HG03139 (cell line): Measurements from ENCODE around the gene LUC7L.
"Not testable (repeated sequence)": the region's sequence is repeated elsewhere in the genome, so short reads cannot be mapped to it uniquely, and the experiment has no call there.

ENCODE experiments used
- ATAC-seq: cut with Tn5 transposase; IDR thresholded peaks from one replicate; pipeline ENCODE4 v1.9.1; 2021; ENCODE audit not compliant: unreplicated experiment

The LUC7L gene

GRCh38 chr16:228852-229730, at the start of gene LUC7L:
TSS of gene LUC7L (minus strand) at chr16:229449. CDS start at chr16:229339, 110 bp downstream.
- ATAC-seq, result peak; percentile 79

GRCh38 chr16:278863-279366, 49.7 kb upstream of the LUC7L start:
- ATAC-seq, result no peak

GRCh38 chr16:276426-277077, 47.3 kb upstream of the LUC7L start:
- no peak for ATAC-seq

GRCh38 chr16:275786-276232, 46.6 kb upstream of the LUC7L start, which contains the start of gene RGS11:
TSS of gene RGS11 (minus strand) at chr16:275944. CDS start at chr16:275911, 33 bp downstream.
- no peak for ATAC-seq

- ATAC-seq, result no peak
These were observed 45.9 kb upstream of the LUC7L start for GRCh38 chr16:275041-275641.

GRCh38 chr16:273547-274421, 44.5 kb upstream of the LUC7L start:
- no peak for ATAC-seq

GRCh38 chr16:272633-273546, 43.6 kb upstream of the LUC7L start:
- no peak for ATAC-seq

- ATAC-seq, result no peak
These were observed 41.4 kb upstream of the LUC7L start for GRCh38 chr16:270381-271255.

- no peak for ATAC-seq
These were observed 40.0 kb upstream of the LUC7L start for GRCh38 chr16:269061-269796.

- no peak for ATAC-seq
These were observed 39.1 kb upstream of the LUC7L start for GRCh38 chr16:268141-269053.

- not testable (repeated sequence) for ATAC-seq
These were observed 38.3 kb upstream of the LUC7L start for GRCh38 chr16:267562-267961.

- no peak for ATAC-seq
These were observed 37.3 kb upstream of the LUC7L start for GRCh38 chr16:266258-267164.

GRCh38 chr16:265711-266110, 36.5 kb upstream of the LUC7L start:
- ATAC-seq, result no peak

- ATAC-seq, result no peak
These were observed 35.8 kb upstream of the LUC7L start for GRCh38 chr16:265002-265529.

GRCh38 chr16:264440-264951, 35.2 kb upstream of the LUC7L start:
- no peak for ATAC-seq
